ENCODE results near the gene KAZN. TPM values are rescaled to one million over a fixed set of nuclear protein-coding genes. Genes with fewer than 3 reads are reported as not detected.

Gene KAZN
- total RNA-seq, 1 donor from 2014 or later, result 21.2 TPM

DNA sequence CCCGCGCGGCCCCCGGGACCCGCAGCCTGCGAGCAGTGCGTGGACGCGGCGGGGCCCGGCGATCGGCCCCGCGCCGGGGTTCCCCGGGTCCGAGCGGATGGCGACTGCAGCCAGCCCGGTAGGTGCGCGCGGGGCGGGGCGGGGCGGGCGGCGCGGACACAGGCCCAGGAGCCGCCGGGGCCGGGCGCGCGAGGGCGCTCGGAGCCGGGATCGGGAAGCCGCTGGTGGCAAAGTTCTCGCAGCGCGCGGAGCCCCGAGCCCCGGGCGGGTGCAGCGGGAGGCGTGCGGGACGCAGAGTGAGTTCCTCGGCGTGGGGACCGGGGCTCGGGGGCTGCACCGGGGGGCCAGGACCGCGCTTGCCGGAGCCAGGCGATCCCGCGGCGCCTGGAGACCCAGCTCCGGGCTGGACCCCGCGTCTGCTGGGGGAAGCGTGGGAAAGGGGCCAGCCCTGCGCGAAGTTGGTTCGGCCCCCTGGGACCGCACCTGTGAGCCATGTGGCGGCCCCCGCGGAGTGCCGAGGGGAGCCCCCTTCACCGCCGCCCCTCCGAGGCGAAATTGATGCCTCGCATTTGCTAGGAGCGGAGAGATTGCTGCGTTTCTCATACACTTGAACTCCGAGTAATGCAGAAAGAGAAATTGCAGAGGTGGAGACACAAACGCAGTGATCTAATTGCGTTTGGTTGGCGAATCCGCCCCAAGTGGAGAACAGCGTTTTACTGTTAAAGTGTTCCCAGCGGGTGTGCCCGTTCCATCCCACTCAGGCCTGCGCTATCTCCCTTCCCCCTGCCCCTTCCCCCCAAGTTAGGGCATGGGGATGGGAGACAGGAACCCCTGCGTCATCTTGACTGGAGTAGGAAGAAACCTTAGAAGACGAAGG is 326.2 kb downstream of the KAZN start:
- DNase-seq (peak; percentile 69), ATAC-seq (peak; percentile 75 to 83)
- H3K9me3 ChIP-seq, result no peaks in the 10 kb centered on the region
- intact Hi-C loops (cut with DNase I), result no loop called here
- peaks cover 26% of the 10 kb centered on the region for H3K4me1 ChIP-seq
- no peaks in the 10 kb centered on the region for H3K36me3 ChIP-seq
- no peaks in the 10 kb centered on the region for H3K27me3 ChIP-seq (ENCODE audit: low read depth)
- peak overlapping the region; percentile 69 for H3K27ac ChIP-seq
- H3K4me3 ChIP-seq, result peak overlapping the region; percentile 76
- peak; percentile 15 for TF ChIP-seq CTCF (IDR thresholded peaks at IDR 0.05)

- peak overlapping the region; percentile 76 for H3K4me3 ChIP-seq
- intact Hi-C loops (cut with DNase I), result no loop called here
- peaks cover 33% of the 10 kb centered on the region for H3K4me1 ChIP-seq
- H3K9me3 ChIP-seq, result no peaks in the 10 kb centered on the region
- no peaks in the 10 kb centered on the region for H3K27me3 ChIP-seq (ENCODE audit: low read depth)
- peak overlapping the region; percentile 69 for H3K27ac ChIP-seq
- H3K36me3 ChIP-seq, result no peaks in the 10 kb centered on the region
- ATAC-seq, result no peak
- no peak for TF ChIP-seq CTCF (IDR thresholded peaks at IDR 0.05)
- DNase-seq, result no peak
Measured at GRCh38 chr1:14925336-14926136, 327.1 kb downstream of the KAZN start.

DNA sequence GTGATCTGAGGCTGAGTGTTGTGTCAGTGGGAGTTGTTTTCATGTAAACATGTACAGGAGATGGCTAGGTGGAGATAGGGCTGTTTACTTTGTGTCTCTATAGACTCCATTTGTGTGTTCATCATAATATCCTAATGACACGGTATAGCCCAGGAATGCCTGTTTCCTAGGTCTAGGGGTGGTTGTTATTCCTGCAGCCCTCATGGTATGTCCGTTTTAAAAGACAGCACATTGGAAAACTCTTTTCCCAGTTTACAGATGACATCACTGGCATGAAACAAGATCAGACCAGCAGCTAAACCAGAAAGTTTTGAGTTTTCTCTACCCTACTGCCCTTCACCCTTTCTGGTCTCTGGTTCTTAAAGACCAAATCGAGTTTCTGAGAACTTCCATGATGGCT is 327.7 kb downstream of the KAZN start:
- Histone ChIP-seq H3K4me3 (no peak overlapping the region), H3K36me3 (no peaks in the 10 kb centered on the region), H3K27ac (no peak overlapping the region), H3K4me1 (peaks cover 33% of the 10 kb centered on the region), H3K9me3 (no peaks in the 10 kb centered on the region), H3K27me3 (ENCODE audit: low read depth) (no peaks in the 10 kb centered on the region)
- intact Hi-C loops (cut with DNase I), result no loop called here
- TF ChIP-seq CTCF (IDR thresholded peaks at IDR 0.05), result no peak
- DNase-seq, result no peak
- no peak for ATAC-seq

DNA sequence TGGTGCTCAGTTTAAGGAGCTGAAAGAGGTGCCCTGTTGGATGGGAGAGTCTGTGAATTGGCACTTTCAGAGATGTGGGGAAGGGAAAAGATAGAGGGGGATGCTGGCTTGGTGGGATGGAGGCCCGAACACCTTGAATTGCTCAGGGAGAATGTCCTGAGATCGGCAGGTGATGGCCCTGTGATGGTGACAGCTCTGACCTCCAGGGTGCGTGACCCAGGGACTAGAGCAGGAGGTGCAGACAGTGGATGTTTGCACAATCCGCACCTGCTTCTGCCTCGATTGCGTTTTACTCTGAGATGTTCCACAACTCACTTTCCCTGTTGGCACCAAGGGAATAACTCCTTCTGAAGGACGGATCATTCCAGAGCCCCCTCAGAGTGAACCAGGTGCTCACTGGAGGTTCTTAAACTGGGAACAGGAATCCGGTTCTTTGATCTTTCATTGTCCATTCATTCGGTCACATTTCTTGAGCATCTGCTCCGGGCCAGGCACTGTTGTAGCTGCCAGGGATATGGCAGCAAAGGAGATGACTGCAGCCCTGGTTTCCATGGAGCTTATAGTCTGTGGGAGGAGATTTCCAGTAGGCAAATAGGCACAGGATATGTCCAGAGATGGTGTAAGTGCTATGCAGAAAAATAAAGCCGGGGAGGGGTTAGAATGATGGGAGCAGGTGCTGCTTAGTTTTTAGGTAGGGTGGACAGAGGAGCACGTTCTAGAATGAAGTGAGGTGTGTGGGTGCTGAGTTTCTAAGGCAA is 328.5 kb downstream of the KAZN start:
- H3K4me3 ChIP-seq, result no peak overlapping the region
- no peaks in the 10 kb centered on the region for H3K9me3 ChIP-seq
- TF ChIP-seq CTCF (IDR thresholded peaks at IDR 0.05), result no peak
- DNase-seq (no peak), ATAC-seq (no peak)
- H3K27ac ChIP-seq, result no peak overlapping the region
- intact Hi-C loops (cut with DNase I), result no loop called here
- no peaks in the 10 kb centered on the region for H3K27me3 ChIP-seq (ENCODE audit: low read depth)
- H3K4me1 ChIP-seq, result peaks cover 33% of the 10 kb centered on the region
- no peaks in the 10 kb centered on the region for H3K36me3 ChIP-seq

DNA sequence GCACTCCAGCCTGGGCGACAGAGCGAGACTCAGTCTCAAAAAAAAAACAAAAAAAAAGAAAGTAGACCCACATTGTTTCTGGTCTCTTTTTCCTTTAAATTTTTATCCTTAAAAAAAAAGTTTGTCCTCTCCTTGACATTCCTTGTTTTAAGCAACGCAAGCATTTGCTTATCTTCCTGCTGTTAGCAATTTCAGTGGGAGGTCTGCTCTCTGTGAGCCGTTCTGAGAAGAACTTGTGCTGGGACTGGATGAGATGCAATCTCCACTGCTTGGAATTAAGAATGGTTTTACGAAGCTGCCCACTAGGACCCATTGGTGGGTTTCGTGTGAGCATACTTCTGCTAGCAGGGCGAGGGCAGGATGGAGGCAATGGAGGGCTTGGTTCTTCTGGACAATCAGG is 329.9 kb downstream of the KAZN start:
- no peaks in the 10 kb centered on the region for H3K36me3 ChIP-seq
- TF ChIP-seq CTCF (IDR thresholded peaks at IDR 0.05), result no peak
- no peak overlapping the region for H3K27ac ChIP-seq
- H3K9me3 ChIP-seq, result no peaks in the 10 kb centered on the region
- H3K4me3 ChIP-seq, result no peak overlapping the region
- no peak for ATAC-seq
- intact Hi-C loops (cut with DNase I), result no loop called here
- H3K4me1 ChIP-seq, result peaks cover 33% of the 10 kb centered on the region
- DNase-seq, result no peak
- H3K27me3 ChIP-seq (ENCODE audit: low read depth), result no peaks in the 10 kb centered on the region
